ENCODE data around the gene CD7.

GRCh38 chr17:82300707-82301270 lies 16.6 kb downstream of the CD7 start:
- peak; percentile 67 to 92 (median 88) for TF ChIP-seq CTCF (IDR thresholded peaks at IDR 0.05 in 8 of 11, conservative IDR thresholded peaks at IDR 0.05 in 3 of 11)
- peak; percentile 70 to 87 (median 70) for TF ChIP-seq POLR2AphosphoS5 (IDR thresholded peaks at IDR 0.05)
- no peak for TF ChIP-seq POLR2A (IDR thresholded peaks at IDR 0.05)

Data from spleen (tissue), 7 donors.